OCI-LY7 (cell line): ENCODE results near the gene NRG4.

Experiments used
- EZH2phosphoT487 ChIP-seq: fragments of 200-600 bp; sonication (generic); IDR thresholded peaks from 2 replicates; pipeline ENCODE4 v1.6.1; 2018; ENCODE audit warnings: low read depth, borderline replicate concordance, mild to moderate bottlenecking, mixed run types, antibody characterized with exemption, low read length, moderate library complexity, mixed read lengths
- TF ChIP-seq, protein P1 (sequence below): fragments of 200-600 bp; sonication (generic); conservative IDR thresholded peaks from 2 replicates; pipeline ENCODE4 v1.5.1; 2014; ENCODE audit warnings: mild to moderate bottlenecking, antibody characterized with exemption, low read length, moderate library complexity, mixed read lengths

GRCh38 chr15:76057332-76058000 lies 45.2 kb upstream of the NRG4 start:
- TF ChIP-seq, protein P1, sequence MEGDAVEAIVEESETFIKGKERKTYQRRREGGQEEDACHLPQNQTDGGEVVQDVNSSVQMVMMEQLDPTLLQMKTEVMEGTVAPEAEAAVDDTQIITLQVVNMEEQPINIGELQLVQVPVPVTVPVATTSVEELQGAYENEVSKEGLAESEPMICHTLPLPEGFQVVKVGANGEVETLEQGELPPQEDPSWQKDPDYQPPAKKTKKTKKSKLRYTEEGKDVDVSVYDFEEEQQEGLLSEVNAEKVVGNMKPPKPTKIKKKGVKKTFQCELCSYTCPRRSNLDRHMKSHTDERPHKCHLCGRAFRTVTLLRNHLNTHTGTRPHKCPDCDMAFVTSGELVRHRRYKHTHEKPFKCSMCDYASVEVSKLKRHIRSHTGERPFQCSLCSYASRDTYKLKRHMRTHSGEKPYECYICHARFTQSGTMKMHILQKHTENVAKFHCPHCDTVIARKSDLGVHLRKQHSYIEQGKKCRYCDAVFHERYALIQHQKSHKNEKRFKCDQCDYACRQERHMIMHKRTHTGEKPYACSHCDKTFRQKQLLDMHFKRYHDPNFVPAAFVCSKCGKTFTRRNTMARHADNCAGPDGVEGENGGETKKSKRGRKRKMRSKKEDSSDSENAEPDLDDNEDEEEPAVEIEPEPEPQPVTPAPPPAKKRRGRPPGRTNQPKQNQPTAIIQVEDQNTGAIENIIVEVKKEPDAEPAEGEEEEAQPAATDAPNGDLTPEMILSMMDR: peak; percentile 90
- no peak for TF ChIP-seq EZH2phosphoT487
